Measurements from ENCODE around the gene WDR91.

Gene WDR91

DNA sequence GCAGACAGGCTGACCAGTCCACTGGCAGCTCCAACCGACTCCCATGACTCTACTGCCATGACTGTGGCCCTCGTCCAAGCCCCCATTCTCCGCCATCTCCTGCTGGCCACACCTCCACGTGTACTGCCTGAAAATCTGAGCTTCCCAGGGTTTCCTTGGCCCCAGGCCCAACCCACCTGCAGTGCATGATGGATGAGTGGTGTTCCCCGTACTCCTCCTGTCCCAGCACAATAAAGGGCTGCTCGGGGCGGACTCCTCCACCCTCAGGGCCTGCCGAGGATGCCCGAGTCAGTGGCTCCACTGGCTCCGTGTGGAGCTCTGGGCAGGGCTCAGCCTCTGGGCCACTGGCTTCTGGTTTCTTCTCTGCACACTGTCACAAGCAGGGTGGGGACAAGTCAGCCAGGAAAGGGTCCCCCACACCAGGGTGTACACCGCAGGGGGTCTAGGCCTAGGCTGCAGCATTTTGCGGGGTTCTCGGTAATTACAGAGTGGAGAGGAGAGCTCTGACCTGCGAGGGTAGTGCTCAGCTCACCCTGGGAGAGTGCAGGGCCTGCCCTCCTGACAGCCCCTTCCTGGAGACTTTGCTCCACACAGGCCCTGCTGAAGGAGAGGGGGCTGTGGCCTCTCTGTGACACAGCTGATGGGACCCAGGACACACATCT is 15.2 kb downstream of the WDR91 start:
- DNase-seq, result no peak

DNA sequence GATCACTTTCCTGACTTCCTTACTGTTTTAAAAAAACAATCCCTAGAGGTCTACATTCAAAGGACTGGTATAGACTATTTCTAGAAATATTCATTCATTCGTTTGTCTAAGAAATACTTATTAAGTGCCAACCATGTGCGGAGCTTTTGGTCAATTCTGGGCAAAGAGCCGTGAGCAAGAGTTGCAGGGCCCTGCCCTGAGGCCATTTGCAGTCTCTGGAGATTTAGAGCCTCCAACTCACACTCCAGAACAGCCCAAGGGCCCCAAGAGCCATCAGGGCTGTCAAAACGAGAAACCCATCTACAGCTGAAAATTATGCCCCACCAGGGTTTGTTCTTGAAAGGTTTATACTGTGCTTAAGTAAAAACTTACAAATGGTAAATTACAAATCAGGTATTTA is 16.2 kb downstream of the WDR91 start:
- no peak for DNase-seq

DNA sequence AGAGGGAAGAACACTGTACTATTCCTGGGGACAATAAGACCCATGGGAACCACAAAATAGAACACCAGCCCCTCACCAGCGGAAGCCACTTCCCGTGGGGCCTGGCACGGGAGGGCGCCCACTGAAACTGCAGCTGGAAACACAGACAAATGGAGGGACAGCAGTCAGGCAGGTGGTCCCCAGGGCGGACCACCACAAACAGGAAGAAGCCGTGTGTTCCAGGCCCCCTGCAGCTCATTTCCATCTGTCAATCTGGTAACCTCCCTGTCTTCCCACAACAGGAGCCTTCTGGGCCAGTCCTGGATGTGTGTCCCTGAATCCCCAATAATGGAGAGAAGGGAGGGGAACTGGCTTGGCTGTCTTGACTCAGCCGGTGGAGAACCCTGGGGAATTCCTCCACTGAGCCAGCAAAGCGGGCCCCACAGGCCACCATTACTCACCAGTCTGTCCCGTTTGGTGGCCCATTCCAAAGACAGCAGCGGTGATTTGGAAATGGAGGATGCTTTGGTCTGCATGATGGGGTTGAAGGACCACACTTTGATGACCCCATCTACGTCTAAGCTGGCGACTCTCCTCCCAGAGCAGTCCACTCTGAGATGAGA is 16.7 kb downstream of the WDR91 start:
- DNase-seq, result no peak

DNA sequence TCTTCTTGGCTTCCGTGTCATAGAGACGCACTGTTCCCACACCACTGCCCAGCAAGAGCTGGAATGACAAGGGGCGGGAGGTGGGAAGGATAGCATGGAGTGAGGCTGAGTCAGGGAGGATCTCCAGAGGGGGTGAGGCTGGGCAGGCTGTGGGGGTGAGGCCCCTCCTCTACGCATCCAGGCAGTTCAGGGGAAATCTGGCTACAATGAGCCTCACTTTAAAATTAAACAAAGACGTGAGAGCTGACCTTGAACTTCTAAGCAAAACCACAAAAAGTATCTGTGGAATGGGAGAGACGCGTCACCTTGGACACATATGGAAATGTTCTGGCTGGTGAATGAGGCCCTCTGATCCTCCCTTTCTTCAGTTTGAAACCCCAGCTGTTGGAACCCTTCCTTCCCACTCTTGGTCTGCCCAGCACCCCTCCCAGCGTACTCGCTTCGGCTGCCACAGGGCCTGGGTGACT is 17.7 kb downstream of the WDR91 start:
- no peak for DNase-seq

DNA sequence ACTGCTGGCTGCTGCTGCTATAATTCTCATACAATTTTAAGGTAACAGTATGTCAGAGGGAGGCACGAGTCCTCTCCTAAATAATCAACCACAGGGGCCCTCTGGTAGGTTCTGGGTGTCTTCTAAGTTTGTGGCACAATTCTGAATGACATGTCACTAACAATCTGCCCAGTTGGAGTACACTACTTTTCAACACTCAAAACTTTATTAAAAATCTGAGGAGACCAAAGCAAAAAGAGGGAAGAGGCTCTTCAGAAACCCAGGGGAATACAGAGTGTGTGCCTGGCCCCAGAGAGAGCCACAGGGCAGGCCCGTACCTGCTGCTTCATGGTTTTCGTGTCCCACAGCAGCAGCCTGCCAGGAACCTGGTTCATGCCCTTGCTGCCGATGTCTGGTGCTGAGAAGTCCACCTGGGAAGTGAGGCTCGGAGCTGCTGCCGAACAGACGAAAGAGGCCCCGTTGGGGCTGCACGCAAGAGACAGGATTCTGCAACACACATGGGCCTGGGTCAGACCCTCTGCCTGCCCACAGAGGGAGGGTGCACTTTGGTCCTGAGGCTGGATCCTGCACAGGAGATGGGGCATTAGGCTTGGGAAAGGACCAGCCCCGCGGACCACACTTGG is 18.3 kb downstream of the WDR91 start:
- DNase-seq, result no peak

DNA sequence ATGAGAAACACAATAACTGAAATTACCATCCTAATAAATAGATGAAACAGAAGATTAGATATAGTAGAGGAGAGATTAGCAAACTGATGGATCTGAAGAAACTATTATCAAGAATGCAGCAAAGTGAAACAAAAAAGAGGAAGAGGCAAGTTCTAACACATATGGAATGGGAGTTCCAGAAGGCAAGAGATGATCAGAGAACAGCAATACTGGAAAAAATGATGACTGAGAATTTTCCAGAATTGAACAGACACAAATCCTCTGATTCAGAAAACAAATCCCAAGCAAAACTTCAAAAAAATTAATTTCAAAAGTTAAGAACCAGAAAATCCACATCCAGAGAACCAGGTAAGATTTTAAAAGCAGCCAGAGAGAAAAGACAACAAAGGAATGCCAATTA is 20.6 kb downstream of the WDR91 start:
- DNase-seq, result no peak

DNA sequence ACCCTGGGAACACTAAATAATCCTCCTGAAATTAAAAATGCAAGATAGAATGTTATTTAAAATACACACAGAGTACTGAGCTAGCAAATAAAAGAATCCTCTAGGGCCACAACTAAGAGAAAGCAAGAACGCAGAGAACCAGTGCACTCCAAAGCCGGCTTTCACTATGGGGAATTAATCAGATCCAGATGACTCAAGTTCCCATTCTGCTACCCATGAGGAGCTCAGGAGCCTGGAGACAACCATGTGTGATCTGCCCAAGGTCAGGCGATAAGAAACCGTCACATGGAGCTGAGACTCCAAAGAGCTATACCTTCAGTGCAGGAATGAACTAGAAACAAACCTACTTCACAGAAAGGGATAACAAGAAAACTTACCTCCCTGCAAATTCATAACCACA is 21.4 kb downstream of the WDR91 start:
- no peak for DNase-seq

DNA sequence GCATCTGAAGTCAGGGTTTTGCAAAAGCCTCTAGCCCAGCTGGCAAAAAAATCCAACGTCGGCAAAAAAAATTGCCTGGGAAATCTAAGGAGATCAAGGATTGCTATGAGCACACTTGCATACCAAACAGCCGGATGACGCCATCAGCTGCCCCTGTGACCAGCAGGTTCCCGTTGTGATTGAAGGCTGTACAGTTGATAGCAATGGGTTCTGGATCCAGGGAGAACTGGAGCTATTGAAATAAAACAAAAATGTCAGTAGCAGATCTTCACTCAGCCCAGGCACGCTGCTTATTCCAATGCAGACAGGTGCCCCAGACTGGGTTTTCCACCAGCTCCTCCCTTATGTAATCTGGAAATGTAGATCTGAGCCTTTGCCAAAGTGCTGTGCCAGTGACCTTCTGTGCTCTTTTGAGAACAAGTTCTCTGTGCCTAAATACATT is 22.1 kb downstream of the WDR91 start:
- no peak for DNase-seq

DNA sequence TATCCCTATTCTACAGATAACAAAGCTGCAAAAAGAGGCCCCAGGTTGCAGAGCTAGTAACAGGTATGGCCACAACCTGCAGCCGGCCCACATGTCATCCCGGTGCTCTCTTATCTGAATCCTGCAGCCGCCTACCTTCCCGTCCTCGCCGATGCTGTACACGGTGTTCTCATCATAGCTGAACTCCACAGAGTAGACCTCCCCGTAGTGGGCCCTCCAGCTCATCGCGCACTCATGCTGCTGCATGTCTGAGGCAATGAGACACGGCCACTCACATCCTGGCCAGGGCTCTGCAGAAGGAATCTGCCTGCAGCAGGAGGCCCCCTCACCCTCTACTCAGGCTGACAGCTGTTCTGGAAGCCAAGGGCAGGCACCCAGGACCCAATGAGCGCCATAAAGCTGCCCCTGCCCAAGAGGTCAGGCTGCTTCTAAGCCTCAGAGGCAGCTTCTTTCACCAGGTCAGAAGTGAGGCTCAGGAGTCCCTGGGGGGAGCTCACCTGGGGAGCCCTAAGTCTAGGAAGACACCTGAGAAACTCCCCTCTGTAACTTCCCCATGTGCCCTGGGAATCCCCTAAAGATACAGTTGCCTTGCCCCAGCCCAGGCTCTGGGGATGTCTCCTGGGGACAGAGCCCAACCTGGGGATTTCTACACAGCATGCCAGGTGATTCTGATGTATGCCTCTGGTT is 22.9 kb downstream of the WDR91 start:
- DNase-seq, result no peak

DNA sequence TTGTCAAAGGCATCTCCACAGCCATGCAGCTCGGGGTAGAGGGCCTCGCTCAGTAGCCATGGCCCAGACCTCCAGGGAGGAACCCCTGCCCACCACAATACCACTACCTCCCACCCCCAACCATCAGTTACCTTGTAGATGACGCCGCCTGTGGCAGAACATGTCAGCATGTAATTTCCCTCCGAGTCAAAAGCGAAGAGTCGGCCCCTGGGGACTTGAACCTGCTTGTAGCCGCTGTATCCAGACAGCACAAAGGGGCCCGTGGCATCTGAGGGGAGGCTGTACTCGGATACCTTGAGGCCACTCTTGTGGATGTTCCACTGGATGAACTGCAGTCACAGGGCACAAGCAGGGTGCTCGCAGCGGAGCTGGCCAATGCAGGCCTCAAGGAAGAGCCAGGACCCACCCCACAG is 24.5 kb downstream of the WDR91 start:
- no peak for DNase-seq

DNA sequence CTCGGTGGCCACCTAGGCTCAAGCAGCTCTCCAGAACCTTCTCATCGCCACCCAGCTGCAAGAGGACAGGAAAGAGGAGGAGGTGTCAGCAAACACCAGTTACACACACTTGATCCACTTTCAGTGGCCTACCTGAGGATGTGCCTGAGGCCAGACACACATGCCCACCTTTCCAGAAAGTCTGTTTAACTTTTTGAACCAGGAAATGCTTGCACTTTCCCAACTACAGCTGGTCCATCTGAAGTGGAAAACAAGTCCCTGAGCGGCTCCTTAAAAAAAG is 25.1 kb downstream of the WDR91 start:
- DNase-seq, result no peak

DNA sequence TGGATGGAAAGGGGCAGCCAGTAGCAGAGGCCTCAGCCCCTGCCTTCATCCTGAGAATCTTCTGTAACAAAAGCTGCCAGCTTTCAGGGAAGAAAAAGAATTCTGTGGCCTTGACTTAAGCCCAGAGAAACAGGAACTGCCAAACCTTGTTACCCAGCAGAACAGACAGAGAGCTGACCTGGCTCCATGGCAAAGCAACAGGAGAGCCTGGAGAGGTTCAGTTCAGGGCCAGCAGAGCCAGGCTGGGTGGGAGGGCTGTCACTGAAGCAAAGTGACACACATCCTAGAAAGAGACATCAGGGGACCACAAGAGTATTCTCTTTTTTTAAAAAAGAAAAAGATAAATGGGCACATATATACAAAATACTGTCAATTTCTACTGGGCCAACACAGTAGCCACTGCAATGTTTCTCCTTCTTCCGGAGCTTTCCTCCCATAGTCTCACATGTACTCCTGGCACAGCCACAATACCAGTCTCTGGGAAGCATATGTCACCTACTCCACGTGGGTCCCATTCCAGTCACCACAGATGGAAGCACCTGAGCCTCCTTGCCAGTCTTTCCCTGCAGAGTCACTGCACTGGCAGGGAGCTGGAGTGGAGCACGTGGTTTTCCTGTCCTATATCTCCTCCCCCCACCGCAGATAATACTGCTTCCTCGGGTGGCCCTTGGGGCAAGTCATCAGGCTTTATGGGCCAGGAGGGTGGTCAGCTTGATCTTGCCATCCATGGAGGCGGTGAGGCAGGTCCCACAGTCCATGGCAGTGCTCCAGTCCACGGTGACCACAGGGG is 25.7 kb downstream of the WDR91 start:
- DNase-seq, result no peak

DNA sequence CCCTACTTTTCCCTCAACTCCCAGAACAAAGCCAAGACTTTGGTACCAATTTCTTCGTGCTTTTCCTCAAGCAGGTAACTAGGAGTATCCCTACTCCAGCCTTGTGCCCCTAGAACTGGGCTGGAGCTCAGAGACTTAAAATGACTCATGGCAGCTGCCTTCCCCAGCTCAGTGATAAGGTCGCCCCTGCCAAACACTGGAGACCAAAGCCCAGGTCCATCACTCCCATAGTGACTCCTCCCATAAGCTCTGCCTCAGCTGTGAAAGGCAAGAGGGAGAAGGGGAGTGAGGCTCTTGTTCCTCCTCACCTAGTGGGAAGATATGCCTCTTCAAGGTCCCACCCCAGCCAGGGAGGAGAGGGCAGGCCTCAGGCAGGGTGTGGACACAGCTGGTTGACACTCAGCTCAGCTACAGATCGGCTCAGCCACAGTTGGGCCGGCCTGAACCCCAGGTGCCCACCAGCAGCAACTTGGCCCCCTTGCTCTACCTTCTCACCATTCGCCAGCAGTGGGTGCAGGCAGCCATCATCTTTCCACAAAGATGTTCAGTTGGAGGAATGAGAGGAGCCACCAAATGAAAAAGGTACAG is 27.0 kb downstream of the WDR91 start:
- DNase-seq, result no peak

DNA sequence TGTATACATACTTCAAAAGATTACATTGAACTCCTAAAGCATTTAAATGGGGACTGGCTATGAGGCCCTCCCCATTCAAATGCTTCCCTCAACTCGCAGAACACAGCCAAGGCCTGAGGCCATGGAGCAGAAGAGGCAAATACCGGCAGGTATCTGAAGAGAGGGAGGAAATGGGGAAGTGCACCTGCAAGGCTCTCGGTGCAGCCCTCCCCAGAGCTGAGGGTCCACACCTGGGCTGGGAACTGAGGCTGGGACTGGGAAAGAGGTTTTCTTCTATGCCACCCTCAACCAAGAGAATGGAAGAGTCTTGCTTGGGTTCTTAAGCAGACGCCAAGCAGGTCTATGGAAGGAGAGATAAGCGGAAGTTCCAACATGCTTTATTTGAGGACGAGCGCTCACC is 27.8 kb downstream of the WDR91 start:
- no peak for DNase-seq

DNA sequence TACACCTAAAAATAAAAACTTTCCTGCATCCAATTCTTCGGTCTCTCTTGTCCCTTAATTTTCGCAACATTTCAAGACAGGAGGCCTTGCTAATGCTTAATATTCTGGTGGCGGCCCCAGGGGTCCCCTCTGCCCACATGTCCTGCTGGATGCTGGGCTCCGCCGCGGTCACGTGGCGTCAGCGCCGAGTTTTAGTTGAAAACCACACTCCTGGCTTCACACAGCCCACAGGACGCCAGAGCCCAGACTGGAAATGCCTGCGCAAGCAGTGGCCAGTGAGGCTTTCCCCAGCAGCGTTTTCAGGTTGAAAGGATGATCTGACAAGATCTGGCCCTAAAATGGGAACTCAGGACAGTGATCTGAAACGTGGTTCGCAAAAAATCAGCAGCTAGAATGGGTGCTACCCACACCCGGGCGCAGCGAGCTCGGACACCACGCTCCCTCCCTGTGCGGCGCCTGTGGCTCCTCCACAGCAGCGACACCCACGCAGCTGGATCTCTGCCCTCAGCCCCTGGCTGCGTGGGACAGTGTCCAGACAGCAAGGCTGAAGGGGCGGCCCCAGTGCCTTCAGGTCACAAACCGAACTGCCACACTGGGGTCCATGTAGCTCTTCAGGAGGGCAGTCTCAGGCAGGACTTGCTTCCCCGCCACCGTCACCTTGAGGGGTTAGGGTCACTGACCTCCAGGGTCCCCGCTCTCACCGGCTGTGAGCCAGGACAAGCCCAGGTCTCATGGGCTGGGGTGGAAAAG is 29.2 kb downstream of the WDR91 start:
- DNase-seq, result no peak

DNA sequence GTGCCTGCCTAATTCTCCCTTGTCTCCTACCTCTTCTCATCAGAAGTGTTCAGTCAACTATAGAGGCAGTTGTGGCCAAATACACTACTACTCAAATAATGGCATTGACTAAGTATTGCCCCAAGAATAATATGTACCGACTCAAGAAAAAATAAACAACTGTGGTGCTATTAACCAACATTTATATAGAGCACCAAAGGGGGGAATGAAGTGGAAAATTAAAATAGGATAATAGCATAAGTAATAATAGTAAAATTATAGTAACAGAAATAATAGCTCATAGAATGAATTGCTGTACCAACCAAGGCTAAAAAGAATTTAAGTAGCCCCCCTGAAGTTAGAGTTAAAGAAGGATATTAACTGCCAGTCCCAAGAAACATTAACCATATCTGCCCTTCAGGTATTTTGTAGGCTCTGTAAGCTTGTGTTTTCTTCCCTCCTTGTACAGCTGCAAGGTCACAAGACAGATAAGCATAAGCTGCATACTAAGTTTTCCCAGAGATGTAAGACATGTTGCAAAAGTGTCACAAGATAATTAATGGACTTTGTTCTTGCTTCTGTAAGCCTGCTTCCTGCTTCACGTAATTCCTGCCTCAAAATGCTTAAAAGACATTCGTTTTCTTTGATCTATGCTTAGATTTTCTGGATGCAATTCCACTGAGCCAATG is 29.9 kb downstream of the WDR91 start:
- DNase-seq, result no peak

DNA sequence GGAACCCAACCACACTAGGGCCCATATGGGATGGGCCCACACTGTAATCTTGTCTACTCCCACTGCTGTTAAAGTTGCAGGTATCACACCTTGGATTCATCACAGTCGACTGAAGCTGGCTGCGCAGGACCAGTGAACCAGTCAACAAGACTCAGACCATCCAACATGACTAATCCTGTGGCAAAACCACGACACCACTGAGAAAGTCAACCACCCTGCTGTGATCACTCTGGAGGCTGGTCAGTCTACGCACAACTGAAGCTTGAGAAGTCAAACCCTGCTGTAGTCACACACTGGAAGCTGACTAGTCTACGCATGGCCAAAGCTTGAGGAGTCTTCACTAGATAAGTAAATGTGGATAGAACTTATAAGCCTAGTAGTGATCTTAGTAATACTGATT is 31.2 kb downstream of the WDR91 start:
- no peak for DNase-seq

DNA sequence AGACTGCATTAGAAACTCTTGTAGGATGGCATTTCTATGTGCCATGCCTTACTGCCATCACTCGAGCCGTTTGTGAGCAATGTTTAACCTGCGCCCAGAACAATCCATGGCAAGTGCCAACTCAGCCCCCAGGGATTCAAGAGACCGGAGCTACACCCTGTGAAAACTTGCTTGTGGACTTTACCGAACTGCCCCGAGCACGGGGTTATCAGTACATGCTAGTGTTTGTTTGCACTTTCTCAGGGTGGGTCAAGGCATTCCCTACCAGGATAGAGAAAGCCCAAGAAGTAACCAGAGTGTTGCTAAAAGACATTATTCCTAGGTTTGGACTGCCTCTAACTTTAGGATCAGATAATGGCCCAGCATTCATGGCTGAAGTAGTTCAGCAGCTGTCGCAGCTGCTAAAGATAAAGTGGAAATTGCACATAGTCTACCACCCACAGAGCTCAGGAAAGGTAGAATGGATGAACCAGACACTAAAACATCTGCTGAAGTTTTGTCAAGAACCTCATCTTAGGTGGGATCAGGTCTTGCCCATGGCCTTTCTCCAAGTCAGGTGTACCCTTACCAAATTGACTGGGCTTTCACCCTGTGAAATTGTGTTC is 31.9 kb downstream of the WDR91 start:
- DNase-seq, result no peak

DNA sequence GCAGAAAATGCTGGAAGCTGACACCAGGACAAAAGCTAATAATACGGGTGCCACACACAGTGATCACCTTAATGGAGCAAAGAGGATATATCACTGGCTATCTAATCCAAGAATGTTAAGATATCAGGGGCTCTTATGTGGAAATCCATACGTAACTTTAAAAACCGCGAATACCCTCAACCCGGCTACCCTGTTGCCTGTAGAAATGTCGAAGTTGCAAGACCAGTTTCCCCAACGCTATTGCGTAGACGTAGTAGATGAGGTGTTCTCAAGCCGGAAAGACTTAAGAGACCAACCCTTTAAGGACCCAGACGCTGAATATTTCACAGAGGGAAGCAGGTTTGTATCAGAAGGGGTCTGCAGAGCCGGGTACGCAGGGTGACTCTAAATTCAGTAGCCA is 33.0 kb downstream of the WDR91 start:
- DNase-seq, result no peak

DNA sequence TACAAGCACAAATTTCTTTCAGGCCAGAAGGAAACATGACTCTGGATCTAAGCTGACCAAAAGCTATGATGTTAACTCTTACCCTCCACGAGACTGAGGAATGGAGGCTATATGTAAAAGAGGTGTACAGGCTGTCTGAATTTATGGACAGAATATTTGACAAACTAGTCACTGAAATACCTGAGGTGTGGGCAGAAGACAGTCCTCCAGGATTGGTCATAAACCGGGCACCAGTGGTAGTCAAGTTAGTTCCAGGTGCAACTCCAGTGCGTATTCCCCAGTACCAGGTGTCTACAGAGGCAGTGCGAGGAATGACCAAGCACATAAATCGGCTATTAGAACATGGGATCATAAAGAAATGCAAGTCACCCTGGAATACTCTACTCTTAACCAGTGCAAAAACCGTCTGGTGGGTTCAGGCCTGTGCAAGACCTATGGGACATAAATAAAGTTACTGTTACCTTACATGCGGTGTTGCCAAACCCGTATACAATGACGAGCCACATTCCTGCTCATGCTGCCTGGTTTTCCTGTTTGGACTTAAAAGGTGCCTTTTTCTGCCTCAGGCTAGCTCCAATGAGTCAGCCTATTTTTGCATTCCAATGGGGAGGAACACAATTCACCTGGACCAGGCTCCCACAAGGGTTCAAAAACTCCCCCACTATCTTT is 34.2 kb downstream of the WDR91 start:
- DNase-seq, result no peak

DNA sequence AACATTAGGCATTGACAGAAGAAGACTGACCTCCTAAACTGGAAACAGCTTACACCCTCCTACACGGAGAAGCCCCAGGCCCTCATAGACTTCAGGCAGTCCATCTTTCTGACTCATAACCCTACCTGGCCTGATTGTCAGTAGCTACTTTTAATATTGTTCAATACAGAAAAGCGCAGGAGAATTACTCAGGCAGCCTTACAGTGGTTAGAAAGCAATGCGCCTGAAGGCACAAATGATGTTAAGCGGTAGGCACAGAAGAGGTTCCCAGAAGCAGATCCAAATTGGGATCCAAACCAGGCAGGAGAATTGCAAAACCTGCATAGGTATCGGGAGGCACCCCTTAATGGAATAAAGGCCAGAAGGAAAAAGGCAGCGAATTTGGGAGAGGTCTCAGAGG is 35.4 kb downstream of the WDR91 start:
- no peak for DNase-seq
